Panc1 (cell line): ENCODE results near the gene SLC22A23.

Experiments
- CTCF ChIP-seq: fragments of 450-650 bp; IDR thresholded peaks from 2 replicates; pipeline ENCODE4 v1.5.1; 2017; ENCODE audit warnings: mild to moderate bottlenecking
- POLR2AphosphoS5 ChIP-seq: IDR thresholded peaks from 2 replicates; pipeline ENCODE4 v1.6.1; 2012; ENCODE audit warnings: mild to moderate bottlenecking, low read depth, low read length, moderate library complexity

- TF ChIP-seq CTCF (no peak), POLR2AphosphoS5 (no peak)
Observed at GRCh38 chr6:3390698-3391097, 66.2 kb downstream of the SLC22A23 start.
